ENCODE measurements around the gene LRIG2. TPM values are rescaled to one million over a fixed set of nuclear protein-coding genes. Genes with fewer than 3 reads are reported as not detected.

LRIG2 gene
- total RNA-seq, 1 donor = 17.4 TPM

DNA sequence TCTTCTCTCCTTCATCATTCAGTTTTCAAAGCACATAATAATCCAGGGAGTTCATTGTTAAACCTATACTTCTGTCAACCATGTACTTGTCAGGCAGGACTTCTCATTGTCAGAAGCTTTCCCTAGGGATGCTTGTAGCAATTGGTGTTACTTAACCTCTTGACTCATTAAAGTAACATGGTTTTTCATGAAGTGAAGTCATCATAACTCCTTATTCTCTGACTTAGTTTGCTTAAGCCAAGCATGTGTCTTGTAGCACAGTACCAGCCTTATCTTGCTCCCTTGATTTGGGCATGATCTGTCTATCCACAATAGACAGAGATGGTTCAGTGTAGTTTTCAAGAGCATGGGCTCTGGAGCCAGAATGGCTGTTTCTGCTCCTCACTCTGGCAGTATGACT, 45.3 kb downstream of the LRIG2 start:
- Histone ChIP-seq H3K4me1 (ENCODE audit: insufficient read depth, low read length) (peaks cover 5% of the 10 kb centered on the region), H2AFZ (ENCODE audit: low read length) (no peak overlapping the region), H3K79me2 (ENCODE audit: insufficient read depth, low read length) (peaks cover 4% of the 10 kb centered on the region), H3K4me3 (ENCODE audit: insufficient read depth, low read length) (no peak overlapping the region), H3K9me3 (ENCODE audit: low read depth, low read length) (no peaks in the 10 kb centered on the region), H4K20me1 (ENCODE audit: insufficient read depth, low read length) (peaks cover 3% of the 10 kb centered on the region), H3K36me3 (ENCODE audit: insufficient read depth, low read length) (peaks cover 69% of the 10 kb centered on the region), H3K27me3 (ENCODE audit: insufficient read depth, low read length) (no peaks in the 10 kb centered on the region), H3K4me2 (ENCODE audit: insufficient read depth, low read length) (no peak overlapping the region), H3K27ac (ENCODE audit: low read depth, low read length) (no peak overlapping the region)
- TF ChIP-seq, protein P1, sequence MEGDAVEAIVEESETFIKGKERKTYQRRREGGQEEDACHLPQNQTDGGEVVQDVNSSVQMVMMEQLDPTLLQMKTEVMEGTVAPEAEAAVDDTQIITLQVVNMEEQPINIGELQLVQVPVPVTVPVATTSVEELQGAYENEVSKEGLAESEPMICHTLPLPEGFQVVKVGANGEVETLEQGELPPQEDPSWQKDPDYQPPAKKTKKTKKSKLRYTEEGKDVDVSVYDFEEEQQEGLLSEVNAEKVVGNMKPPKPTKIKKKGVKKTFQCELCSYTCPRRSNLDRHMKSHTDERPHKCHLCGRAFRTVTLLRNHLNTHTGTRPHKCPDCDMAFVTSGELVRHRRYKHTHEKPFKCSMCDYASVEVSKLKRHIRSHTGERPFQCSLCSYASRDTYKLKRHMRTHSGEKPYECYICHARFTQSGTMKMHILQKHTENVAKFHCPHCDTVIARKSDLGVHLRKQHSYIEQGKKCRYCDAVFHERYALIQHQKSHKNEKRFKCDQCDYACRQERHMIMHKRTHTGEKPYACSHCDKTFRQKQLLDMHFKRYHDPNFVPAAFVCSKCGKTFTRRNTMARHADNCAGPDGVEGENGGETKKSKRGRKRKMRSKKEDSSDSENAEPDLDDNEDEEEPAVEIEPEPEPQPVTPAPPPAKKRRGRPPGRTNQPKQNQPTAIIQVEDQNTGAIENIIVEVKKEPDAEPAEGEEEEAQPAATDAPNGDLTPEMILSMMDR (IDR thresholded peaks at IDR 0.05; ENCODE audit: extremely low read depth, low read depth, low read length) = no peak
- peak; percentile 72 for DNase-seq (ENCODE audit: insufficient read length, low spot score, missing footprints)

- Histone ChIP-seq H3K9me3 (ENCODE audit: low read depth, low read length) (no peaks in the 10 kb centered on the region), H4K20me1 (ENCODE audit: insufficient read depth, low read length) (no peaks in the 10 kb centered on the region), H3K27me3 (ENCODE audit: insufficient read depth, low read length) (no peaks in the 10 kb centered on the region), H3K4me2 (ENCODE audit: insufficient read depth, low read length) (no peak overlapping the region), H3K4me1 (ENCODE audit: insufficient read depth, low read length) (peaks cover 10% of the 10 kb centered on the region), H3K36me3 (ENCODE audit: insufficient read depth, low read length) (peaks cover 67% of the 10 kb centered on the region), H3K4me3 (ENCODE audit: insufficient read depth, low read length) (no peak overlapping the region), H2AFZ (ENCODE audit: low read length) (no peak overlapping the region), H3K27ac (ENCODE audit: low read depth, low read length) (peak overlapping the region; percentile 45), H3K79me2 (ENCODE audit: insufficient read depth, low read length) (peaks cover 11% of the 10 kb centered on the region)
- peak; percentile 83 for DNase-seq (ENCODE audit: insufficient read length, low spot score, missing footprints)
- TF ChIP-seq, protein P1 (IDR thresholded peaks at IDR 0.05; ENCODE audit: extremely low read depth, low read depth, low read length) = no peak
Observed at GRCh38 chr1:113123737-113124136, 50.7 kb downstream of the LRIG2 start.

DNA sequence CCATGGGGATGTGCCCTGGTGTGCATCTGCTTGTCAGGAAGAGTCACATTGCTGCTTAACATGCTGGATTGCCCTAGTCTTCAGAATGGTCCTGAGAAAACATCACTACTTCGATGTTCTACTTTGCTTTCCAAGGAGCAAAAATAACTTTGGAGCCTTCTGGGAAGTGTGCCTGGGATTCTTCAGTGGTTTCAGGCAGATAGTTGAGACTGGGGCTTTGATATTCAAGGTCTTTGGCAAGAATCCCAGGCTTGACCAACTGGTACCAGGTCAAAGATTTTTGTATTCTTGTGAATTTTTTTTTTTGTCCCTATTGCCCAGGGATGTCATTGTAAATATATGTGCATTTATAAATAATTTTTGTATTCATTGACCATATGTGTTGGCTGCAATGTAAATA, 51.4 kb downstream of the LRIG2 start:
- TF ChIP-seq, protein P1 (IDR thresholded peaks at IDR 0.05; ENCODE audit: extremely low read depth, low read depth, low read length) = no peak
- H3K4me2 ChIP-seq (ENCODE audit: insufficient read depth, low read length) = no peak overlapping the region
- H3K4me1 ChIP-seq (ENCODE audit: insufficient read depth, low read length) = peaks cover 10% of the 10 kb centered on the region
- peaks cover 64% of the 10 kb centered on the region for H3K36me3 ChIP-seq (ENCODE audit: insufficient read depth, low read length)
- no peaks in the 10 kb centered on the region for H3K27me3 ChIP-seq (ENCODE audit: insufficient read depth, low read length)
- H4K20me1 ChIP-seq (ENCODE audit: insufficient read depth, low read length) = no peaks in the 10 kb centered on the region
- no peak for DNase-seq (ENCODE audit: insufficient read length, low spot score, missing footprints)
- H3K9me3 ChIP-seq (ENCODE audit: low read depth, low read length) = no peaks in the 10 kb centered on the region
- H3K27ac ChIP-seq (ENCODE audit: low read depth, low read length) = peak overlapping the region; percentile 45
- H3K4me3 ChIP-seq (ENCODE audit: insufficient read depth, low read length) = no peak overlapping the region
- peaks cover 11% of the 10 kb centered on the region for H3K79me2 ChIP-seq (ENCODE audit: insufficient read depth, low read length)
- H2AFZ ChIP-seq (ENCODE audit: low read length) = no peak overlapping the region

DNA sequence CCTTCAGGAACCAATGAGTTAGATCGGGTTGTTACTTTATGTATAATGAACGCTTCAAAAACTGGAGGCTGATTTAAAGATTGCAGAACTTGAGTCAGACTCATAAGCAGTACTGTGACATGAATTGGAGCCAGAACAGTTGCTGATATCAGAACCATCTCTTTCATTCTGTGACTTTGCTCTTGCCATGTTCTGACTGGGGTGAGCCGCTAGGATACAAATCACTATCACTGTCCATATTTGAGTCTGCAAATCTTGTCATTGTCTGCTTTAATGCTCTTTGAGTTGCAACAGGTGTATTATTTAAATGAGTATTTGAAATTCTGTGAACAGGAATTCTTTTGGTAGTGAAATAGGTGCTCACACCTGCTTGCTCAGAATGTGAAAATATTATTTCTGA, 52.5 kb downstream of the LRIG2 start:
- Histone ChIP-seq H3K4me1 (ENCODE audit: insufficient read depth, low read length) (peaks cover 10% of the 10 kb centered on the region), H3K36me3 (ENCODE audit: insufficient read depth, low read length) (peaks cover 53% of the 10 kb centered on the region)

More for the DNA sequence above, 52.5 kb downstream of the LRIG2 start:
- Histone ChIP-seq H3K27ac (ENCODE audit: low read depth, low read length) (no peak overlapping the region), H3K4me2 (ENCODE audit: insufficient read depth, low read length) (no peak overlapping the region), H2AFZ (ENCODE audit: low read length) (no peak overlapping the region), H3K27me3 (ENCODE audit: insufficient read depth, low read length) (no peaks in the 10 kb centered on the region), H4K20me1 (ENCODE audit: insufficient read depth, low read length) (no peaks in the 10 kb centered on the region), H3K4me3 (ENCODE audit: insufficient read depth, low read length) (no peak overlapping the region), H3K9me3 (ENCODE audit: low read depth, low read length) (no peaks in the 10 kb centered on the region), H3K79me2 (ENCODE audit: insufficient read depth, low read length) (peaks cover 11% of the 10 kb centered on the region)
- TF ChIP-seq, protein P1 (IDR thresholded peaks at IDR 0.05; ENCODE audit: extremely low read depth, low read depth, low read length) = no peak
- no peak for DNase-seq (ENCODE audit: insufficient read length, low spot score, missing footprints)
